Right lobe of liver (tissue), 4 donors: ENCODE results near the gene PARL.

Source experiments
- POLR2A ChIP-seq: fragments of 450-650 bp; IDR thresholded peaks from one replicate; pipeline ENCODE4 v1.6.1; 2017; ENCODE audit warnings: antibody characterized with exemption, mild to moderate bottlenecking
- TF ChIP-seq, protein P1 (sequence below), 4 donors: fragments of 200-600 bp in 3 of 4; fragments of 450-650 bp in 1 of 4; IDR thresholded peaks; one replicate each; pipeline versions ENCODE4 v1.5.1 to v1.8.0; 2016 to 2022; ENCODE audit warnings: antibody characterized with exemption in 4 of 4, mild to moderate bottlenecking in 2 of 4
- donor health status: DM: no; HTN: no; CAD: no.
- donor health status: DM: no; HTN: no; CAD: no.
- donor health status: DM: no; HTN: yes; CAD: no.

DNA sequence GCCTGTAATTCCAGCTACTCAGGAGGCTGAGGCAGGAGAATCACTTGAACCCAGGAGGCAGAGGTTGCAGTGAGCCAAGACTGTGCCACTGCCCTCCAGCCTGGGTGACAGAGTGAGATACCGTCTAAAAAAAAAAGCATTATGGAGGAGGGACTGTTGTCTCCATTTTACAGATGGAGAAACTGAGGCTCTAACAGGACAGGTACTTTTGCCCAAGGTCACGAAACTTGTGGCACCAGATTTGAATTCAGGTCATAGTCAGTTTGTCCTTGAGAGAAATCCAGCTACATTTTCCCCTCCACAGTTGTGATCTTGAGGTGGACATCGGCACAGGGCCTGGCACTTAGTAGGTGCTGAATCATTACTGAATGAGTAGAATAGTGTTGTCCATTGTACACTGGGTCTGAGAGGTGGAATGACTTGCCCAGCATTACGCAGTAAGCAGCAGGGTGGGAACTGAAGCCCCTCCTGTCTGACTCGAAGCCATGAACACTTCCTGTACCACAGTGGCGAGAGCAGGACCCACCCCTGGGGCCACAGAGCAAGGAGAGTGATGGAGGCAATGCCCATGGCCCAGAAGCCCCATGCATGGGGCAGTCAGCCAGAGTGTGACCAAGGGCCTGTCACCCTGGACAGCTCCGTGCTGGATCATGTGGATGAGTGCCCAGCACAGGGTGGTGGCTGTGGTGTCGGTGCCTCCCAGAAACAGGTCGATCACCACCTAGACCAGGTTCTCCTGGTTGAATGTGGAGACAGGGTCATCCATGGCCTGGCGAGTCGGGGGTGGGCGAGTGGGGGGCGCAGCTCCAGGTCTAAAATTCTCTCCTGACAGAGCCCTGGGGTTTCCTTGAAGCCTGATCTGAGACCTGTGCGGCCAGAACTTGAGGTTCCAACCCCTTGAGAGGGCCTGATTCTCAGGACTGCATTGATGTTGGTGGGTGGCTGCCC lies 20.4 kb upstream of the PARL start:
- TF ChIP-seq, protein P1, sequence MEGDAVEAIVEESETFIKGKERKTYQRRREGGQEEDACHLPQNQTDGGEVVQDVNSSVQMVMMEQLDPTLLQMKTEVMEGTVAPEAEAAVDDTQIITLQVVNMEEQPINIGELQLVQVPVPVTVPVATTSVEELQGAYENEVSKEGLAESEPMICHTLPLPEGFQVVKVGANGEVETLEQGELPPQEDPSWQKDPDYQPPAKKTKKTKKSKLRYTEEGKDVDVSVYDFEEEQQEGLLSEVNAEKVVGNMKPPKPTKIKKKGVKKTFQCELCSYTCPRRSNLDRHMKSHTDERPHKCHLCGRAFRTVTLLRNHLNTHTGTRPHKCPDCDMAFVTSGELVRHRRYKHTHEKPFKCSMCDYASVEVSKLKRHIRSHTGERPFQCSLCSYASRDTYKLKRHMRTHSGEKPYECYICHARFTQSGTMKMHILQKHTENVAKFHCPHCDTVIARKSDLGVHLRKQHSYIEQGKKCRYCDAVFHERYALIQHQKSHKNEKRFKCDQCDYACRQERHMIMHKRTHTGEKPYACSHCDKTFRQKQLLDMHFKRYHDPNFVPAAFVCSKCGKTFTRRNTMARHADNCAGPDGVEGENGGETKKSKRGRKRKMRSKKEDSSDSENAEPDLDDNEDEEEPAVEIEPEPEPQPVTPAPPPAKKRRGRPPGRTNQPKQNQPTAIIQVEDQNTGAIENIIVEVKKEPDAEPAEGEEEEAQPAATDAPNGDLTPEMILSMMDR (IDR thresholded peaks at IDR 0.05), result no peak
- TF ChIP-seq POLR2A, result no peak
